ENCODE measurements around the gene CHMP2A. TPM values are rescaled to one million over a fixed set of nuclear protein-coding genes. Genes with fewer than 3 reads are reported as not detected.
A peak's percentile ranks its signal among the peaks of the same experiment; 100 is the strongest.

CHMP2A gene
- total and polyA plus RNA-seq, 9 donors, result 54.2 to 143 (median 98.3) TPM

GRCh38 chr19:58570770-58571574 is 16.1 kb upstream of the CHMP2A start:
- WGBS, 3 donors, result 88 to 91% (median 90%) methylated on average over 25 of the region's 25 CpGs
- intact Hi-C loops (cut with DNase I), result no loop called here

GRCh38 chr19:58569943-58570670 is 15.2 kb upstream of the CHMP2A start:
- Histone ChIP-seq H3K27ac (no peak overlapping the region), H3K4me1 (ENCODE audit: insufficient read depth) (peaks cover 7% of the 10 kb centered on the region), H3K36me3 (no peaks in the 10 kb centered on the region), H3K27me3 (no peaks in the 10 kb centered on the region), H3K9me3 (no peaks in the 10 kb centered on the region), H3K4me3 (no peak overlapping the region)
- WGBS, 3 donors, result 82 to 92% (median 83%) methylated on average over 8 of the region's 8 CpGs
- no peak for TF ChIP-seq EP300 (IDR thresholded peaks at IDR 0.05)
- no peak for TF ChIP-seq POLR2A (IDR thresholded peaks at IDR 0.05)
- DNase-seq, result peak; percentile 17 to 41 (median 31)
- intact Hi-C loops (cut with DNase I), result no loop called here

More at GRCh38 chr19:58570770-58571574, 16.1 kb upstream of the CHMP2A start:
- Histone ChIP-seq H3K4me1 (ENCODE audit: insufficient read depth) (peaks cover 7% of the 10 kb centered on the region), H3K36me3 (no peaks in the 10 kb centered on the region), H3K27me3 (no peaks in the 10 kb centered on the region), H3K9me3 (no peaks in the 10 kb centered on the region), H3K27ac (no peak overlapping the region), H3K4me3 (no peak overlapping the region)
- no peak for TF ChIP-seq POLR2A (IDR thresholded peaks at IDR 0.05)
- TF ChIP-seq EP300 (IDR thresholded peaks at IDR 0.05), result no peak
- TF ChIP-seq, protein P1, sequence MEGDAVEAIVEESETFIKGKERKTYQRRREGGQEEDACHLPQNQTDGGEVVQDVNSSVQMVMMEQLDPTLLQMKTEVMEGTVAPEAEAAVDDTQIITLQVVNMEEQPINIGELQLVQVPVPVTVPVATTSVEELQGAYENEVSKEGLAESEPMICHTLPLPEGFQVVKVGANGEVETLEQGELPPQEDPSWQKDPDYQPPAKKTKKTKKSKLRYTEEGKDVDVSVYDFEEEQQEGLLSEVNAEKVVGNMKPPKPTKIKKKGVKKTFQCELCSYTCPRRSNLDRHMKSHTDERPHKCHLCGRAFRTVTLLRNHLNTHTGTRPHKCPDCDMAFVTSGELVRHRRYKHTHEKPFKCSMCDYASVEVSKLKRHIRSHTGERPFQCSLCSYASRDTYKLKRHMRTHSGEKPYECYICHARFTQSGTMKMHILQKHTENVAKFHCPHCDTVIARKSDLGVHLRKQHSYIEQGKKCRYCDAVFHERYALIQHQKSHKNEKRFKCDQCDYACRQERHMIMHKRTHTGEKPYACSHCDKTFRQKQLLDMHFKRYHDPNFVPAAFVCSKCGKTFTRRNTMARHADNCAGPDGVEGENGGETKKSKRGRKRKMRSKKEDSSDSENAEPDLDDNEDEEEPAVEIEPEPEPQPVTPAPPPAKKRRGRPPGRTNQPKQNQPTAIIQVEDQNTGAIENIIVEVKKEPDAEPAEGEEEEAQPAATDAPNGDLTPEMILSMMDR (IDR thresholded peaks at IDR 0.05), result no peak
- peak; percentile 20 to 60 (median 46) for DNase-seq

DNA sequence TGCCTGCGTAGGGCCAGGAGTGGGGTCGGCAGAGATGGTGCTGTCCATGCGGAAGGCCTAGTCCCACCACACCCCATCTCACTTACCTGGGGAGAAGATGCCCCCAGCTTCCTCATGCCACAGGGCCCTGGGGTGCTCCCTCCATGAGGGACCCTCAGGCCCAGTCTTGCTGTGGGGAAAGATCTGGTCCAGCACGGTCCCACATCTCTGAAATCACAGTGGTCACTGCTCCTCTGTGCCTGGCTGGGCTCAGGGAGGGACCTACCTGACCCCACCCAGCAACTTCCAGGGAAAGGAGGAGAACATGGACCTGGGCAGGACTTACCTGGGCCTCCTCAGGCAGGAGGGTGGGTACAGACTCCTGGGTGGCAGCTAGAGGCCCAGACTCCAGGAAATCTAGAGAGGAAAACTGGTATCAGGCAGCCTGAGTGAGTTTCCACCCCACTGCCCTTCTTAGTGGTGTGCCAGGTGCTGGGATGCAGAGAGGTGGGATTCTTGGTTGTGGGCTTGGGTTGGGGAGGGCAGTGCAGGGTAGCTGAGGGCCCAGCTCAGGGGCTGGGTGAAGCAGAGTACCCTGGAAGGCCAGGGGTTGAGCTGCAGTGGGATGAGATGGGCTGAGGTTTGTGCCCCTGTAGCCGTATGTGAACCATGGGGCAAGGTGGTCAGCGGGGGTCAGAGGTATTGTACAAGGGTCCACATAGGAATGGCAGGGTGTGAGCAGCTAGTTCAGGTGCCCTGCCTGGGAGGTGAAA is 14.5 kb upstream of the CHMP2A start:
- H3K27me3 ChIP-seq, result no peaks in the 10 kb centered on the region
- no peak overlapping the region for H3K4me3 ChIP-seq
- 86 to 91% (median 90%) methylated on average over 6 of the region's 6 CpGs for WGBS, 3 donors
- intact Hi-C loops (cut with DNase I), result no loop called here
- TF ChIP-seq EP300 (IDR thresholded peaks at IDR 0.05) (no peak), POLR2A (IDR thresholded peaks at IDR 0.05) (no peak)
- TF ChIP-seq, protein P1 (IDR thresholded peaks at IDR 0.05), result no peak
- no peaks in the 10 kb centered on the region for H3K36me3 ChIP-seq
- no peaks in the 10 kb centered on the region for H3K9me3 ChIP-seq
- DNase-seq, result peak; percentile 16 to 35 (median 21)
- no peak overlapping the region for H3K27ac ChIP-seq
- H3K4me1 ChIP-seq (ENCODE audit: insufficient read depth), result peaks cover 7% of the 10 kb centered on the region

- Histone ChIP-seq H3K36me3 (no peaks in the 10 kb centered on the region), H3K4me1 (ENCODE audit: insufficient read depth) (peaks cover 5% of the 10 kb centered on the region), H3K27me3 (no peaks in the 10 kb centered on the region)
Measured at GRCh38 chr19:58568453-58569130, 13.7 kb upstream of the CHMP2A start.

More at GRCh38 chr19:58568453-58569130, 13.7 kb upstream of the CHMP2A start:
- WGBS, 3 donors, result 91 to 94% (median 93%) methylated on average over 4 of the region's 4 CpGs
- no peak overlapping the region for H3K27ac ChIP-seq
- intact Hi-C loops (cut with DNase I), result no loop called here
- no peaks in the 10 kb centered on the region for H3K9me3 ChIP-seq
- DNase-seq, result peak in 4 of 5 donors; percentile 7 to 19 (median 17)
- TF ChIP-seq EP300 (IDR thresholded peaks at IDR 0.05), result no peak
- TF ChIP-seq, protein P1 (IDR thresholded peaks at IDR 0.05), result no peak
- no peak for TF ChIP-seq POLR2A (IDR thresholded peaks at IDR 0.05)
- H3K4me3 ChIP-seq, result no peak overlapping the region
